ENCODE data around the gene CDH13. TPM values are rescaled to one million over a fixed set of nuclear protein-coding genes. Genes with fewer than 3 reads are reported as not detected.

CDH13 gene
- total RNA-seq, 2 experiments from 2014 or later, result not detected

DNA sequence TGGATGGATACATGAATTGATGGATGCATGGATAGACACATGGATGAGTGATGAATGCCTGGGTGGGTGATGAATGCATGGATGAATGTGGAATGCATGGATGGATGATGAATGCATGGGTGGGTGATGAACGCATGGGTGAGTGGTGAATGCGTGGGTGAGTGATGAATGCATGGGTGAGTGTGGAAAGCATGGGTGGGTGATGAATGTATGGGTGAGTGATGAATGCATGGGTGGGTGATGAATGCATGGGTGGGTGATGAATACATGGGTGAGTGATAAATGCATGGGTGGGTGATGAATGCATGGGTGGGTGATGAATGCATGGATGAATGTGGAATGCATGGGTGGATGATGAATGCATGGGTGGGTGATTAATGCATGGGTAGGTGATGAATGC, 1097.1 kb downstream of the CDH13 start:
- ChIA-PET CTCF (no interaction called here), POLR2A (no interaction called here)
- H3K4me1 Mint-ChIP-seq (ENCODE audit: low read depth), result no peaks in the 10 kb centered on the region
- H3K27me3 Mint-ChIP-seq, result peaks cover 4% of the 10 kb centered on the region
- H3K27ac Mint-ChIP-seq, result no peak overlapping the region
- DNase-seq, result no peak
- intact Hi-C loops (cut with micrococcal nuclease), result no loop called here
- no peak overlapping the region for H3K4me3 Mint-ChIP-seq
- no peaks in the 10 kb centered on the region for H3K9me3 Mint-ChIP-seq
- no peaks in the 10 kb centered on the region for H3K36me3 Mint-ChIP-seq

DNA sequence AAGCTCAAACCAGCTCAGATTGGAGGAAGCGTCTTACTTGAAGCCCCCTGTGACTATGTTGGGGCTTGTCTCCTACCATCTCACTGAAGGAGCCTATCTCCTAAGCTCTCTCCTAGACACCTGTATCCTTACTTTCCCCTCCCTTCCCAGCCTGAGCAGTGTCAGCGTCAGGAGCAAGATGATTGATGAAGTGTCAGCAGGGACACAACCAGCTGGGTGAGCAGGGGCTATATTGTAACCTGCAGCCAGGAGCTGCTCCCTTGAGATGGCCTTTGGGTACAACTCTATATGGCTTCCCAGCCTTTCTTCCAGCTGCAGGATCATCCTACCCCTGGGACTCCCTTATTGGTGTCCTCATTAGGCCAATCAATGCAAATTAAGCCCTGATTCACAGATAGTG, 1097.8 kb downstream of the CDH13 start:
- ChIA-PET POLR2A (no interaction called here), CTCF (no interaction called here)
- no peaks in the 10 kb centered on the region for H3K9me3 Mint-ChIP-seq
- H3K27me3 Mint-ChIP-seq, result peaks cover 4% of the 10 kb centered on the region
- H3K27ac Mint-ChIP-seq, result no peak overlapping the region
- DNase-seq, result no peak
- no peaks in the 10 kb centered on the region for H3K4me1 Mint-ChIP-seq (ENCODE audit: low read depth)
- no peaks in the 10 kb centered on the region for H3K36me3 Mint-ChIP-seq
- intact Hi-C loops (cut with micrococcal nuclease), result no loop called here
- no peak overlapping the region for H3K4me3 Mint-ChIP-seq

DNA sequence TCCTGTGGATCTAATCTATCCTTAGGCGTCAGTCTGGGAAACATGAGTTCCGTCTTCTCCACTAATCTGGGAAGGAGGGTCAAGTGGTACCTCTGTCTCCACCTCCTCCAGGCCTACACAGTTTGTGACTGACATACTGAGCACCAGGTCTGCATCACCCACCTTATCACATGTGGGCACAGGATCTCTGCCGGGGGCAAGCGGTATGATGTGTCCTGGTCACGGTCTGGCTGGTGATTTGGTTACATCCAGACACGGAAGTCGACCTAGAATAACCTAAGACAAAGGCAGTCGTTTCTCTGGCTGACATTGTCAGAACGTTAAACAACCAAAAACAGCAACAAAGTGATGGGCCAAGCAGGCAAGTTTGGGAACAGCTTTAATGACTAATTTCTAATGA, 1098.5 kb downstream of the CDH13 start:
- DNase-seq, result no peak
- Mint-ChIP-seq H3K4me3 (no peak overlapping the region), H3K27me3 (no peaks in the 10 kb centered on the region), H3K9me3 (no peaks in the 10 kb centered on the region), H3K27ac (no peak overlapping the region), H3K36me3 (no peaks in the 10 kb centered on the region), H3K4me1 (ENCODE audit: low read depth) (no peaks in the 10 kb centered on the region)
- CTCF ChIA-PET, result no interaction called here
- POLR2A ChIA-PET, result no interaction called here
- intact Hi-C loops (cut with micrococcal nuclease), result no loop called here

DNA sequence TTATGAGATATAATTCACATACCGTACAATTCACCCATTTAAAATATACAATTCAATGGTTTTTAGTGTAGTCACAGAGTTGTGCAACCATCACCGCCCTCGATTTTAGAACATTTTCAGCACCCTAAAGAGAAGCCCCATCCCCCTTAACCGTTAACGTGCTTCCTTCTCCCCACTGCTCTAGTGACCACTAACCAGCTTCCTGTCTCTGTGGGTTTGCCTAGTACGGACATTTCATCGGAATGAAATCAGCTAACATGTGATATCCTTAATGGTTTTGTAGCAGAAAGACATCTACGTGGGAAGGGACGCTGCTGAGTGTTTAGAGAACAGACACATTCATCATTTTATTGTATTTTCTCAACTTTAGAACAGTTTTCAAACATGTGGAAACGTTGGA, 1100.2 kb downstream of the CDH13 start:
- H3K27ac Mint-ChIP-seq, result no peak overlapping the region
- CTCF ChIA-PET, result no interaction called here
- H3K4me3 Mint-ChIP-seq, result no peak overlapping the region
- no peaks in the 10 kb centered on the region for H3K36me3 Mint-ChIP-seq
- H3K9me3 Mint-ChIP-seq, result peaks cover 4% of the 10 kb centered on the region
- intact Hi-C loops (cut with micrococcal nuclease), result no loop called here
- DNase-seq, result no peak
- no peaks in the 10 kb centered on the region for H3K4me1 Mint-ChIP-seq (ENCODE audit: low read depth)
- POLR2A ChIA-PET, result no interaction called here
- H3K27me3 Mint-ChIP-seq, result peaks cover 2% of the 10 kb centered on the region

DNA sequence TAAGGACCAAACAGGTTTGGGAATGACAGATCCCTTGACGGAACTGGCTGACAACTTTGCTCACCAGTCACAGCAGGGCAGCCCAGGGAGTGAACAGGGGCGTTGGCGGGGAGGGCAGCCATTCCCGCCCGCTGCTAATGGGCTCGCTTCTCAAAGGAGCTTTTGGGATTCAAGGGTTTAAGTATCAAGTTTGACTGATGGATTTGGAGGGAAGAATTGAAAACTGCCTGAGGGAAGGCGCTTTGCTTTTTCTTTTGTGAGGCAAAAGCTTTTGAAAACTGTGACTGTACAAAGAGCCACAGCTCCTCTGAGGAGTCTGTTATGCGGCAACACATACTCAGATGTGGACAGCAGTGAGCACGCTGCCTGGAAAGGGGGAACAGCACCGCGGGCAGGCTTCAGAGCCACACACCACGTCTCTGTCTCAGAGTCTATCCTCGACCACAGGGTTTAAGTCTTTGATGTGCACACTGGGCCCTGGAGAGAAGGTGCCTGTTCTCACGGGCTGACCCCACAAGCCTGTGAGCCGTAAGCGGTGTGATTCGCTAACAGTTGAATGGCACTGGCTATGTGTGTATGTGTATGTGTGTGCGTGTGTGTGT, 1101.1 kb downstream of the CDH13 start:
- no peaks in the 10 kb centered on the region for H3K4me1 Mint-ChIP-seq (ENCODE audit: low read depth)
- no peaks in the 10 kb centered on the region for H3K36me3 Mint-ChIP-seq
- intact Hi-C loops (cut with micrococcal nuclease), result no loop called here
- ChIA-PET POLR2A (no interaction called here), CTCF (no interaction called here)
- peaks cover 4% of the 10 kb centered on the region for H3K9me3 Mint-ChIP-seq
- no peak overlapping the region for H3K27ac Mint-ChIP-seq
- peaks cover 2% of the 10 kb centered on the region for H3K27me3 Mint-ChIP-seq
- H3K4me3 Mint-ChIP-seq, result no peak overlapping the region
- DNase-seq, result no peak

DNA sequence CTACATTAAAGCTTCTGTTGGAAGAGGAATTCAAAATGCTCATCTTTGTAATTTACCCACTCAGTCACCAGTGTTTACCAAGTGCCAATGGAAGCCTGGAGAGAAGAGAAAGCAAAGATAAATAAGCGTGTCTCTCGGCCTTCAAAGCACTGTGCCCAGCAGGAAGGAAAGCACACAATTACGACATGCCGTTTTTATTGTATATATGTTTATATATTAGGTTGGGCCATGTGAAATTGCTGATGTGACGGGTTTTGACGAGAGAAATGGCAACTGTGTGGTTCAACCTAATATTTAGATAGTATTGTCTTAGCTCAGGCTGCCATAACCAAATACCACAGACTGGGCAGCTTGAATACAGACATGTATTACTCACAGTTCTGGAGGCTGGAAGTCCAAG, 1101.7 kb downstream of the CDH13 start:
- POLR2A ChIA-PET, result no interaction called here
- Mint-ChIP-seq H3K27ac (no peak overlapping the region), H3K4me1 (ENCODE audit: low read depth) (no peaks in the 10 kb centered on the region), H3K9me3 (peaks cover 4% of the 10 kb centered on the region), H3K27me3 (peaks cover 2% of the 10 kb centered on the region), H3K4me3 (no peak overlapping the region), H3K36me3 (no peaks in the 10 kb centered on the region)
- CTCF ChIA-PET, result no interaction called here
- intact Hi-C loops (cut with micrococcal nuclease), result no loop called here
- no peak for DNase-seq

DNA sequence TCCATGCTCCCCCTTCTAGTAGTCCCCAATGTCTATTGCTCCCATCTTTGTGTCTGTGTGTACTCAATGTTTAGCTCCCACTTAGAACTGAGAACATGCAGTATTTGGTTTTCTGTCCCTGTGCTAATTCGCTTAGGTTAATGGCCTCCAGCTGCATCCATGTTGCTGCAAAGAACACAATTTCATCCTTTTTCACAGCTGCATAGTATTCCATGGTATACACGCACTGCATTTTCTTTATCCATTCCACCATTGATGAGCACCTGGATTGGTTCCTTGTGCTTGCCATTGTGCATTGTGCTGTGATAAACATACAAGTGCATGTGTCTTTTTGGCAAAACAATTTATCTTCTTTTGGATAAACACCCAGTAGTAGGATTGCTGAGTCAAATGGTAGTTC, 1104.0 kb downstream of the CDH13 start:
- no peak overlapping the region for H3K27ac Mint-ChIP-seq
- intact Hi-C loops (cut with micrococcal nuclease), result no loop called here
- ChIA-PET POLR2A (no interaction called here), CTCF (no interaction called here)
- H3K4me1 Mint-ChIP-seq (ENCODE audit: low read depth), result no peaks in the 10 kb centered on the region
- H3K9me3 Mint-ChIP-seq, result peaks cover 22% of the 10 kb centered on the region
- H3K4me3 Mint-ChIP-seq, result no peak overlapping the region
- H3K36me3 Mint-ChIP-seq, result peaks cover 1% of the 10 kb centered on the region
- DNase-seq, result no peak
- H3K27me3 Mint-ChIP-seq, result peaks cover 2% of the 10 kb centered on the region

DNA sequence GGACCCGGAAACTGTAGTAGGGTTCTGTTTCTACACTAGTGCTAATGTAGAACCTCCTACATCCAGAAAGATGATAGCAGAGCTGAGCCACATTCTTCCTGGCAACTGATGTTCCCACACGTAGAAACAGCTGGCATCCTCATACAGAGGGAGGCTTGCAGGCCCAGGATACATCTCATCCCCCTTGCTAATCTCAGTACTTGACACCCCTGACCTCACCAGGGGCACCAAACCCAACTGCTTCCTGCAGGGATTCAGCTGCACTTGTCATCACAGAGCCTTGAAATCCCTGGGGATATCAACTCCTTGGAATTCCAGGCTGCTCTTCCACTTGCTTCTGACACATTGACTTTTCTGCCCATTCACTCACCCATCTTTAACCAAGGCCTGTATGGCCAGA, 1105.8 kb downstream of the CDH13 start:
- no peak overlapping the region for H3K4me3 Mint-ChIP-seq
- intact Hi-C loops (cut with micrococcal nuclease), result no loop called here
- POLR2A ChIA-PET, result no interaction called here
- H3K27ac Mint-ChIP-seq, result no peak overlapping the region
- H3K9me3 Mint-ChIP-seq, result peaks cover 23% of the 10 kb centered on the region
- H3K36me3 Mint-ChIP-seq, result peaks cover 1% of the 10 kb centered on the region
- H3K4me1 Mint-ChIP-seq (ENCODE audit: low read depth), result no peaks in the 10 kb centered on the region
- no peak for DNase-seq
- H3K27me3 Mint-ChIP-seq, result peaks cover 2% of the 10 kb centered on the region
- CTCF ChIA-PET, result no interaction called here

DNA sequence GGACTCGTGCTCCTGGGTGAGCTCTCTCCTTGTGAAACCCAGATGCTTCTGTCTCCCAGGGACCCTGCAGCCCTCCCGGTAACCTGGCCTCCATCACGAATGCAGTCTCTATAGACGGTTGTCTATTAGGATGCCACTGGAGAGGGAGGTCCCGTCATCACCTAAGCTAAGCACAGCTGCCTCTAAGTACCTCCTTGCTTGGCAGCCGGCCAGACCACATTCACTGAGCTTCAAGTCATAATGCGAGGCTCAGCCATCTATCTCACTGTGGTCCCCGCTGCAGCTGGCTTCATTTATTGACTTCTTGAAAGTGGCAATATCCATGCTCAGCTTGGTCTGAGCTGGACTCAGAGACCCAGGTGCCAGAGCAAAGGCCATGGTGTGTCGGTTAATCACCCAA, 1106.5 kb downstream of the CDH13 start:
- POLR2A ChIA-PET, result no interaction called here
- Mint-ChIP-seq H3K9me3 (peaks cover 23% of the 10 kb centered on the region), H3K27me3 (peaks cover 2% of the 10 kb centered on the region), H3K36me3 (peaks cover 1% of the 10 kb centered on the region), H3K27ac (no peak overlapping the region), H3K4me1 (ENCODE audit: low read depth) (no peaks in the 10 kb centered on the region), H3K4me3 (no peak overlapping the region)
- CTCF ChIA-PET, result no interaction called here
- intact Hi-C loops (cut with micrococcal nuclease), result no loop called here
- no peak for DNase-seq

DNA sequence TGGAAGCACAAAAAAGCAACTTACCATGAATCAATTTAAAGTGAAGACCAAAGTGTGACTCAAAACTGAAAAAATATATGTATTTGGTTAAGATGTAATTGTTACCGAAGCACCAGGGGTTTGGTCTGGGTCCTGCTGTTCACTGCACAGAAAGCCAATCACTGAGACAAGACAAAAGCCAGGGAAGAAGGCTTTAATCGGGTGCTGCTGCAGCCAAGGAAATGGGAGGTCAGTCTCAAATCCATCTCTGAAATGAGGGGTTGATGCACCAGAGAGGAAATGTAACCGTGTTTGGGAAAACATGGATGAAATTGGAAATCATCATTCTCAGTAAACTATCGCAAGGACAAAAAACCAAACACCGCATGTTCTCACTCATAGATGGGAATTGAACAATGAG, 1107.4 kb downstream of the CDH13 start:
- CTCF ChIA-PET, result no interaction called here
- no peak for DNase-seq
- H3K4me1 Mint-ChIP-seq (ENCODE audit: low read depth), result no peaks in the 10 kb centered on the region
- POLR2A ChIA-PET, result no interaction called here
- peaks cover 1% of the 10 kb centered on the region for H3K36me3 Mint-ChIP-seq
- H3K9me3 Mint-ChIP-seq, result peaks cover 23% of the 10 kb centered on the region
- peaks cover 2% of the 10 kb centered on the region for H3K27me3 Mint-ChIP-seq
- no peak overlapping the region for H3K27ac Mint-ChIP-seq
- intact Hi-C loops (cut with micrococcal nuclease), result no loop called here
- no peak overlapping the region for H3K4me3 Mint-ChIP-seq

DNA sequence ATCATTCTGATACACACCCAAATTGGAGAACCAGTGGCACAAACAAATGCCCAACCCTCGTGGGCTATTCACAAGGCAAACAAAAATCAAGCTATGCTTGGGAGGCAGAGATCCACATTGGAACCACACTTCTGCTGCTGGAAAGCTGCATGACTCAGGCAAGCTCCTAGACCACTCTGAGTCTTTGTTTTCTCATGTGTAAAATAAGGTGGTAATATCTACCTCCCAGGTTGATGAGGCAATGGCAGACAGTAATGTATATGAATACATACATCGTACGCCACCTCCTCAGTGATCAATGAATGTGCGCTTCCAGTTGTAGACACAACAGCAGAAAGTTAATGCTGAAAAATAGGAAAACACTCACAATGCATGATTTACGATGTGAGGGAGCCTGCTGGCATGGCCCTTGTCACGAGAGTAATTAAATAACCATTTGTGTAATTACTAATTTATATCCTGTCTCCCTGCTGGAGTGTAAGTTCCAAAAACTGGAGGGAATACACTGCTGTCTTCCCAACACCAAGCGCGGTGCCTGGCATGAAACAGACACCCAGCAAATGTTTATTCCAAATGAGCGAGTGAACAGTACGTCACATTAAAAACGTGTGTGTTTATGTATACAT, 1111.1 kb downstream of the CDH13 start:
- DNase-seq, result no peak
- H3K4me3 Mint-ChIP-seq, result no peak overlapping the region
- CTCF ChIA-PET, result no interaction called here
- intact Hi-C loops (cut with micrococcal nuclease), result no loop called here
- peaks cover 1% of the 10 kb centered on the region for H3K36me3 Mint-ChIP-seq
- H3K27ac Mint-ChIP-seq, result no peak overlapping the region
- no peaks in the 10 kb centered on the region for H3K4me1 Mint-ChIP-seq (ENCODE audit: low read depth)
- no peaks in the 10 kb centered on the region for H3K27me3 Mint-ChIP-seq
- H3K9me3 Mint-ChIP-seq, result peaks cover 19% of the 10 kb centered on the region
- POLR2A ChIA-PET, result no interaction called here

DNA sequence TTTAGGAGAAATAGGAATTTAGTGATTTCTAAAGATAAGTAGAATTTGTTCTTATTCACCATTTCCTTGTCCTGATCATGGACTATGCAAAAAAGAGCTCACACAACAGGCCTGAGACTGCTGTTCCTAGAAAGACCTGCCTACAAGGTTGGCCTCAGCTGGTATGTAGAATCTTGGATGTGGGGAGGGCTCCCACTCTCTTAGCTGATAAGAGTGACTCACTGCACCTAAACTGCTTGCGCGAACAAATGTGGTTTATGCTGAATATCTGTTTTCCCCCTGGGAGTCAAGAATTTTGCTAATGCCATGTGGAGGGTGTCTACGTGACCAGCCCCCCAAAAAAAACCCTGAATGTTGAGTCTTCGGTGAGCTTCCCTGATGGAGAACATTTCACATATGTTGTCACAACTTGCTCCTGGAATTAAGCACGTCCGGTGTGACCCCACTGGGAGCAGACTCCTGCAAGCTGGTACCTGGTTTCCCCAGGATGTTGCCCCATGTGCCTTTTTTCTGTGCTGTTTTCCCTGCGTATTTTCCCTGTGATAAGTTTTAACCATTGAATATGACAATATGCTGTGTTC, 1112.2 kb downstream of the CDH13 start:
- Mint-ChIP-seq H3K27me3 (no peaks in the 10 kb centered on the region), H3K4me3 (no peak overlapping the region), H3K36me3 (no peaks in the 10 kb centered on the region), H3K9me3 (peaks cover 17% of the 10 kb centered on the region), H3K27ac (no peak overlapping the region), H3K4me1 (ENCODE audit: low read depth) (no peaks in the 10 kb centered on the region)
- DNase-seq, result no peak
- ChIA-PET CTCF (no interaction called here), POLR2A (no interaction called here)
- intact Hi-C loops (cut with micrococcal nuclease), result no loop called here

DNA sequence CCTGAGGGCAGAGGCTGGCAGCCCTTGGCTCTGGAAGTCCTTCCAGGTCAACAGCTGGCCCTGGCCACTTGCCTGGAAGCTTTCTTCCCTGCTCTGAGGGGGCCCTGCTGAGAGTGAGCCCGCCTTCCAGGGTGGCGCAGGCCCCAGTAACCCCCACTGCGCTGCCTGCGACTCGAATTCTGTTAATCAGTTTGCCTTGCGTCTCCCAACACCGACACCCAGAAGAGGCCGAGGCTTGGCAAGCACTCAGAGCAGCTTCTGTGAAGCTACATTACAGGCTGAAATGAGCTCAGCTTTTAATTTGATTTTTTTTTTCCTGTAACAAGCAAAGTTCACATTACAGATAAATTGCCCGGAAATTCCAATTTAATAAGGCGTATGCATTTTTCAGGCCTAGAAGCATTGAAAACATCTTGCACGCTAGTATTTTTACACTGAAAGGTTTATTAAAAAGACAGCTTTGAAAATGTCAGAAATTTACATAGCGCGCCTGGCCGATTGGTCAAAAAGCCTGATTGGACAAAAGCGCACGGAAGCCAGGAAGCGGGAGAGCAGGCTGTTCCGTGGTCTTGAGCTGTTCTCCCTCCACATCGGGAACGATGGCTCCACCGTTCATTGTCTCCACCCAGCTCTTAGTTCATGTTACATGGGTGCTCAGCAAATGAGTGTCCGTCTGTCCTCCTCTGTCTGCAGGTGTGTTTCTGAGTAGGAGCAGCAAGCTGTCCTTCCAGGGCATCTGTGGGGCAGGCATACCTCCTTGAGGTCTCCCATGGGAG, 1115.5 kb downstream of the CDH13 start:
- no peaks in the 10 kb centered on the region for H3K9me3 Mint-ChIP-seq
- no peaks in the 10 kb centered on the region for H3K36me3 Mint-ChIP-seq
- peaks cover 5% of the 10 kb centered on the region for H3K27me3 Mint-ChIP-seq
- ChIA-PET POLR2A (no interaction called here), CTCF (no interaction called here)
- H3K4me1 Mint-ChIP-seq (ENCODE audit: low read depth), result no peaks in the 10 kb centered on the region
- H3K4me3 Mint-ChIP-seq, result no peak overlapping the region
- H3K27ac Mint-ChIP-seq, result no peak overlapping the region
- intact Hi-C loops (cut with micrococcal nuclease), result no loop called here
- no peak for DNase-seq
